SK-N-SH (cell line): ENCODE data around the gene RAE1. TPM values are rescaled to one million over a fixed set of nuclear protein-coding genes. Genes with fewer than 3 reads are reported as not detected.

Experiments
- CTCF ChIA-PET: fragments of 300-600, 350-600 bp; formaldehyde crosslinking; extraction: SDS; loops from one replicate; lab custom pipeline; 2021; lab: Yijun Ruan, JAX
- POLR2A ChIA-PET: fragments of 350-600 bp; sonication (Branson Sonifier 250); formaldehyde crosslinking; extraction: SDS; loops from one replicate; lab custom pipeline; 2020; ENCODE audit warnings: antibody characterized with exemption, inconsistent platforms; lab: Yijun Ruan, JAX
- DNase-seq: peaks from one replicate; pipeline ENCODE4 v3.0.0; 2012
- H2AFZ ChIP-seq: fragments of 200-600 bp; sonication (generic); 2 replicates; pipeline ENCODE4 v1.8.1; 2016; ENCODE audit warnings: antibody characterized with exemption, mild to moderate bottlenecking, low read depth
- H3F3A ChIP-seq: fragments of 200-600 bp; sonication (generic); replicated peaks from 2 replicates; pipeline ENCODE3; 2016; ENCODE audit warnings: antibody characterized with exemption, mild to moderate bottlenecking; ENCODE audit not compliant: insufficient read depth
- H3K27ac ChIP-seq, 2 experiments: fragments of 200-500 bp in 1 of 2; fragments of 200-600 bp in 1 of 2; sonication (Bioruptor generic) in 1 of 2; sonication (generic), shearing (Covaris generic) in 1 of 2; 2 replicates each; pipeline versions ENCODE4 v1.5.1 to v1.6.1; 2014 to 2016; ENCODE audit warnings: low read depth in 2 of 2, inconsistent platforms in 1 of 2, low read length in 1 of 2, mild to moderate bottlenecking in 1 of 2, mixed read lengths in 1 of 2
- H3K27me3 ChIP-seq: fragments of 200-600 bp; sonication (generic), shearing (Covaris generic); 2 replicates; pipeline ENCODE4 v1.6.1; 2016; ENCODE audit warnings: mixed run types; ENCODE audit not compliant: insufficient read depth
- H3K36me3 ChIP-seq, 2 experiments: fragments of 200-500 bp in 1 of 2; fragments of 200-600 bp in 1 of 2; sonication (Bioruptor generic) in 1 of 2; sonication (generic) in 1 of 2; replicated peaks in 1 of 2; 2 replicates each; pipeline versions ENCODE3 to v1.5.1; 2014 to 2016; ENCODE audit warnings: low read length in 1 of 2, mild to moderate bottlenecking in 1 of 2; ENCODE audit not compliant: insufficient read depth in 2 of 2, control insufficient read depth in 1 of 2
- H3K4me1 ChIP-seq, 2 experiments: fragments of 200-500 bp in 1 of 2; fragments of 200-600 bp in 1 of 2; sonication (Bioruptor generic) in 1 of 2; sonication (generic), shearing (Covaris generic) in 1 of 2; 2 replicates each; pipeline versions ENCODE4 v1.5.1 to v1.6.1; 2014 to 2016; ENCODE audit warnings: low read depth in 1 of 2, low read length in 1 of 2, mixed run types in 1 of 2; ENCODE audit not compliant: insufficient read depth in 2 of 2, control insufficient read depth in 1 of 2
- H3K4me2 ChIP-seq: fragments of 200-600 bp; sonication (generic), shearing (Covaris generic); 2 replicates; pipeline ENCODE4 v1.6.1; 2017; ENCODE audit warnings: mixed run types
- H3K4me3 ChIP-seq, 2 experiments: fragments of 200-500 bp in 1 of 2; fragments of 200-600 bp in 1 of 2; sonication (Bioruptor generic) in 1 of 2; sonication (generic), shearing (Covaris generic) in 1 of 2; 2 replicates each; pipeline versions ENCODE4 v1.5.1 to v1.8.1; 2014 to 2016; ENCODE audit warnings: low read depth in 2 of 2, inconsistent platforms in 1 of 2, low read length in 1 of 2, mild to moderate bottlenecking in 1 of 2, mixed read lengths in 1 of 2, moderate library complexity in 1 of 2
- H3K79me2 ChIP-seq: fragments of 200-600 bp; sonication (generic); 2 replicates; pipeline ENCODE4 v1.8.1; 2017; ENCODE audit warnings: mild to moderate bottlenecking; ENCODE audit not compliant: insufficient read depth
- H3K9ac ChIP-seq: fragments of 200-600 bp; sonication (generic); 2 replicates; pipeline ENCODE4 v1.6.1; 2017; ENCODE audit warnings: mixed run types
- H3K9me2 ChIP-seq: fragments of 200-600 bp; sonication (generic); 2 replicates; pipeline ENCODE4 v1.6.1; 2017; ENCODE audit warnings: mixed run types
- H3K9me3 ChIP-seq: fragments of 200-600 bp; sonication (generic); 2 replicates; pipeline ENCODE4 v1.6.1; 2017; ENCODE audit warnings: mixed run types, mild to moderate bottlenecking, moderate library complexity
- H4K20me1 ChIP-seq: fragments of 200-600 bp; sonication (generic); 2 replicates; pipeline ENCODE4 v1.6.1; 2017; ENCODE audit warnings: mild to moderate bottlenecking, mixed run types; ENCODE audit not compliant: insufficient read depth
- CHD2 ChIP-seq: fragments of 150-350 bp; IDR thresholded peaks from 2 replicates; pipeline ENCODE4 v1.6.1; 2018; ENCODE audit warnings: low read length; ENCODE audit not compliant: partially characterized antibody
- ELF1 ChIP-seq: IDR thresholded peaks from 2 replicates; pipeline ENCODE4 v1.4.0; 2012
- EP300 ChIP-seq, 2 experiments: IDR thresholded peaks; 2 replicates each; pipeline versions ENCODE4 v1.4.0 to v1.6.1; 2012; ENCODE audit warnings: borderline replicate concordance in 1 of 2, low read depth in 1 of 2, low read length in 1 of 2
- EZH2phosphoT487 ChIP-seq: fragments of 200-600 bp; sonication (generic); IDR thresholded peaks from 2 replicates; pipeline ENCODE4 v1.6.1; 2017; ENCODE audit warnings: low read depth, mixed run types, mild to moderate bottlenecking, antibody characterized with exemption, moderate library complexity, borderline replicate concordance
- FOXM1 ChIP-seq: IDR thresholded peaks from 2 replicates; pipeline ENCODE4 v1.4.0; 2012; ENCODE audit warnings: low read depth, mild to moderate bottlenecking
- IRF3 ChIP-seq: fragments of 150-350 bp; IDR thresholded peaks from 2 replicates; pipeline ENCODE4 v1.6.1; 2016; ENCODE audit warnings: mild to moderate bottlenecking, low read depth, low read length
- JUND ChIP-seq: IDR thresholded peaks from 2 replicates; pipeline ENCODE4 v1.4.0; 2012
- MAX ChIP-seq: IDR thresholded peaks from 2 replicates; pipeline ENCODE4 v1.4.0; 2012; ENCODE audit warnings: low read depth
- MXI1 ChIP-seq: IDR thresholded peaks from 2 replicates; pipeline ENCODE4 v1.6.1; 2012; ENCODE audit warnings: mild to moderate bottlenecking, low read depth, low read length, improper control_type of control experiment
- NFIC ChIP-seq: IDR thresholded peaks from 2 replicates; pipeline ENCODE4 v1.4.0; 2012; ENCODE audit warnings: borderline replicate concordance
- NRF1 ChIP-seq: IDR thresholded peaks from 2 replicates; pipeline ENCODE4 v1.6.1; 2012; ENCODE audit warnings: low read depth, mild to moderate bottlenecking, low read length
- RCOR1 ChIP-seq: fragments of 150-350 bp; IDR thresholded peaks from 2 replicates; pipeline ENCODE4 v1.6.1; 2017; ENCODE audit warnings: antibody characterized with exemption, low read length
- REST ChIP-seq: IDR thresholded peaks from 2 replicates; pipeline ENCODE4 v1.6.1; 2012; ENCODE audit warnings: mild to moderate bottlenecking, low read depth, low read length, moderate library complexity
- SIN3A ChIP-seq: IDR thresholded peaks from 2 replicates; pipeline ENCODE4 v1.6.1; 2012; ENCODE audit warnings: low read depth, mild to moderate bottlenecking, low read length, moderate library complexity, borderline replicate concordance
- TEAD4 ChIP-seq: IDR thresholded peaks from 2 replicates; pipeline ENCODE4 v1.4.0; 2012; ENCODE audit warnings: mild to moderate bottlenecking, borderline replicate concordance; ENCODE audit not compliant: insufficient read depth
- YY1 ChIP-seq: IDR thresholded peaks from 2 replicates; pipeline ENCODE4 v1.4.0; 2012; ENCODE audit warnings: low read depth, mild to moderate bottlenecking
- ZBTB33 ChIP-seq: IDR thresholded peaks from 2 replicates; pipeline ENCODE4 v1.4.0; 2012; ENCODE audit warnings: low read depth, borderline replicate concordance
- WGBS: methylation state at CpG from one replicate; pipeline ENCODE4 v1.1.6; 2017; ENCODE audit warnings: low lambda C conversion rate; 5-methylcytosine and 5-hydroxymethylcytosine counted together
- polyA plus RNA-seq, 3 experiments: library from polyadenylated mRNA; depleted of rRNA; stranded (reverse); fragments of >200 nt; gene quantifications; 2 replicates each; pipeline ENCODE4 v1.2.3, GENCODE V29; 2012
- TF ChIP-seq, protein P1 (sequence below): fragments of 200-600 bp; sonication (generic); IDR thresholded peaks from 2 replicates; pipeline ENCODE4 v1.6.1; 2017; ENCODE audit warnings: antibody characterized with exemption, mild to moderate bottlenecking, moderate library complexity
- TF ChIP-seq, protein P2 (sequence below): IDR thresholded peaks from 2 replicates; pipeline ENCODE4 v1.4.0; 2012; ENCODE audit warnings: low read depth, borderline replicate concordance
- TF ChIP-seq, protein P3 (sequence below): IDR thresholded peaks from 2 replicates; pipeline ENCODE4; 2012

The RAE1 gene
- polyA plus RNA-seq, 1 of the 3 experiments (the other 2 are of a cell fraction) = 82.4 TPM

GRCh38 chr20:57374931-57375651, 24.0 kb downstream of the RAE1 start:
- H3K9ac ChIP-seq = no peak overlapping the region
- no peak overlapping the region for H3K4me3 ChIP-seq
- no peak overlapping the region for H3K4me2 ChIP-seq
- no peaks in the 10 kb centered on the region for H3K9me3 ChIP-seq
- no peaks in the 10 kb centered on the region for H3F3A ChIP-seq
- POLR2A ChIA-PET = no interaction called here
- no peaks in the 10 kb centered on the region for H3K4me1 ChIP-seq
- DNase-seq = no peak
- H2AFZ ChIP-seq = no peak overlapping the region
- 95% methylated on average over 12 of the region's 14 CpGs for WGBS
- no peak overlapping the region for H3K27ac ChIP-seq
- H3K79me2 ChIP-seq = no peaks in the 10 kb centered on the region
- no peak for TF ChIP-seq EP300 (IDR thresholded peaks at IDR 0.05; ENCODE audit: borderline replicate concordance in 1 of 2, low read depth in 1 of 2, low read length in 1 of 2)
- TF ChIP-seq, protein P1, sequence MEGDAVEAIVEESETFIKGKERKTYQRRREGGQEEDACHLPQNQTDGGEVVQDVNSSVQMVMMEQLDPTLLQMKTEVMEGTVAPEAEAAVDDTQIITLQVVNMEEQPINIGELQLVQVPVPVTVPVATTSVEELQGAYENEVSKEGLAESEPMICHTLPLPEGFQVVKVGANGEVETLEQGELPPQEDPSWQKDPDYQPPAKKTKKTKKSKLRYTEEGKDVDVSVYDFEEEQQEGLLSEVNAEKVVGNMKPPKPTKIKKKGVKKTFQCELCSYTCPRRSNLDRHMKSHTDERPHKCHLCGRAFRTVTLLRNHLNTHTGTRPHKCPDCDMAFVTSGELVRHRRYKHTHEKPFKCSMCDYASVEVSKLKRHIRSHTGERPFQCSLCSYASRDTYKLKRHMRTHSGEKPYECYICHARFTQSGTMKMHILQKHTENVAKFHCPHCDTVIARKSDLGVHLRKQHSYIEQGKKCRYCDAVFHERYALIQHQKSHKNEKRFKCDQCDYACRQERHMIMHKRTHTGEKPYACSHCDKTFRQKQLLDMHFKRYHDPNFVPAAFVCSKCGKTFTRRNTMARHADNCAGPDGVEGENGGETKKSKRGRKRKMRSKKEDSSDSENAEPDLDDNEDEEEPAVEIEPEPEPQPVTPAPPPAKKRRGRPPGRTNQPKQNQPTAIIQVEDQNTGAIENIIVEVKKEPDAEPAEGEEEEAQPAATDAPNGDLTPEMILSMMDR = no peak
- TF ChIP-seq RCOR1 = no peak
- no peak for TF ChIP-seq FOXM1
- no peak for TF ChIP-seq MAX
- no peak for TF ChIP-seq MXI1
- TF ChIP-seq REST = no peak
- no peak for TF ChIP-seq CHD2
- TF ChIP-seq EZH2phosphoT487 = no peak
- TF ChIP-seq IRF3 = no peak
- no peak for TF ChIP-seq JUND
- no peak for TF ChIP-seq NRF1
- TF ChIP-seq, protein P2, sequence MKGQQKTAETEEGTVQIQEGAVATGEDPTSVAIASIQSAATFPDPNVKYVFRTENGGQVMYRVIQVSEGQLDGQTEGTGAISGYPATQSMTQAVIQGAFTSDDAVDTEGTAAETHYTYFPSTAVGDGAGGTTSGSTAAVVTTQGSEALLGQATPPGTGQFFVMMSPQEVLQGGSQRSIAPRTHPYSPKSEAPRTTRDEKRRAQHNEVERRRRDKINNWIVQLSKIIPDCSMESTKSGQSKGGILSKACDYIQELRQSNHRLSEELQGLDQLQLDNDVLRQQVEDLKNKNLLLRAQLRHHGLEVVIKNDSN = no peak
- TF ChIP-seq, protein P3, sequence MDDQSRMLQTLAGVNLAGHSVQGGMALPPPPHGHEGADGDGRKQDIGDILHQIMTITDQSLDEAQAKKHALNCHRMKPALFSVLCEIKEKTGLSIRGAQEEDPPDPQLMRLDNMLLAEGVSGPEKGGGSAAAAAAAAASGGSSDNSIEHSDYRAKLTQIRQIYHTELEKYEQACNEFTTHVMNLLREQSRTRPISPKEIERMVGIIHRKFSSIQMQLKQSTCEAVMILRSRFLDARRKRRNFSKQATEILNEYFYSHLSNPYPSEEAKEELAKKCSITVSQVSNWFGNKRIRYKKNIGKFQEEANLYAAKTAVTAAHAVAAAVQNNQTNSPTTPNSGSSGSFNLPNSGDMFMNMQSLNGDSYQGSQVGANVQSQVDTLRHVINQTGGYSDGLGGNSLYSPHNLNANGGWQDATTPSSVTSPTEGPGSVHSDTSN = no peak
- no peak for TF ChIP-seq ZBTB33
- TF ChIP-seq ELF1 = no peak
- TF ChIP-seq SIN3A = no peak
- TF ChIP-seq YY1 = no peak
- no peak for TF ChIP-seq TEAD4
- TF ChIP-seq NFIC = no peak
- TF ChIP-seq, all 33 proteins: peak for 0
- Histone ChIP-seq H3K36me3 (peaks cover 22 to 93% of the 10 kb centered on the region in 2 experiments), H3K9me2 (no peaks in the 10 kb centered on the region), H4K20me1 (no peaks in the 10 kb centered on the region), H3K27me3 (no peaks in the 10 kb centered on the region)
- CTCF ChIA-PET = interaction anchor here (0.6 to 3.5 kb wide), 5 partner anchors 28 to 236 kb away, joined by 3 to 19 read pairs (median 4); no protein-coding TSS in a partner anchor
